Measurements from ENCODE around the gene SLC8A1.

- TF ChIP-seq EZH2phosphoT487 (IDR thresholded peaks at IDR 0.05): no peak
- no peak for TF ChIP-seq CTCF (IDR thresholded peaks at IDR 0.05)
These were observed 977 bp downstream of the SLC8A1 start for GRCh38 chr2:40450796-40451430.

All from neural progenitor cell (in vitro differentiated cells).